Measurements from ENCODE around the gene SCCPDH. TPM values are rescaled to one million over a fixed set of nuclear protein-coding genes. Genes with fewer than 3 reads are reported as not detected.

Gene SCCPDH
- total RNA-seq, 4 donors from 2014 or later, result 46.2 to 80.7 (median 53.5) TPM

- no peak for TF ChIP-seq CTCF (IDR thresholded peaks at IDR 0.05; ENCODE audit: low read depth)
Observed at GRCh38 chr1:246695136-246695535, 29.1 kb upstream of the SCCPDH start.

GRCh38 chr1:246695666-246696065 is 28.5 kb upstream of the SCCPDH start:
- no peak for TF ChIP-seq CTCF (IDR thresholded peaks at IDR 0.05; ENCODE audit: low read depth)

GRCh38 chr1:246698466-246699094 is 25.6 kb upstream of the SCCPDH start:
- no peak for TF ChIP-seq CTCF (IDR thresholded peaks at IDR 0.05; ENCODE audit: low read depth)

GRCh38 chr1:246699095-246699735 is 25.0 kb upstream of the SCCPDH start:
- TF ChIP-seq CTCF (IDR thresholded peaks at IDR 0.05; ENCODE audit: low read depth), result no peak

- TF ChIP-seq CTCF (IDR thresholded peaks at IDR 0.05; ENCODE audit: low read depth), result no peak
Observed at GRCh38 chr1:246703581-246703980, 20.6 kb upstream of the SCCPDH start.

GRCh38 chr1:246705368-246705767 is 18.8 kb upstream of the SCCPDH start:
- TF ChIP-seq CTCF (IDR thresholded peaks at IDR 0.05; ENCODE audit: low read depth), result no peak

- no peak for TF ChIP-seq CTCF (IDR thresholded peaks at IDR 0.05; ENCODE audit: low read depth)
Observed at GRCh38 chr1:246708166-246708565, 16.0 kb upstream of the SCCPDH start.

Measured in subcutaneous adipose tissue (tissue), 4 donors.